Progenitor cell of endocrine pancreas (in vitro differentiated cells): ENCODE results near the gene COX20. TPM values are rescaled to one million over a fixed set of nuclear protein-coding genes. Genes with fewer than 3 reads are reported as not detected.
A peak's percentile ranks its signal among the peaks of the same experiment; 100 is the strongest.

Experiments
- DNase-seq: peaks from one replicate; pipeline ENCODE4 v3.0.0; 2021; ENCODE audit warnings: low spot score; ENCODE audit not compliant: unreplicated experiment
- H3K27ac Mint-ChIP-seq: 2 replicates; pipeline ENCODE4 v1.8.0; 2021; ENCODE audit warnings: mild to moderate bottlenecking, moderate library complexity, mixed read lengths
- H3K27me3 Mint-ChIP-seq: 2 replicates; pipeline ENCODE4 v1.8.0; 2021; ENCODE audit warnings: mixed read lengths
- H3K36me3 Mint-ChIP-seq: 2 replicates; pipeline ENCODE4 v1.8.0; 2022; ENCODE audit warnings: mixed read lengths; ENCODE audit not compliant: insufficient read depth
- H3K4me1 Mint-ChIP-seq: 2 replicates; pipeline ENCODE4 v1.8.0; 2021; ENCODE audit warnings: low read depth, mixed read lengths
- H3K4me3 Mint-ChIP-seq: 2 replicates; pipeline ENCODE4 v1.8.0; 2021; ENCODE audit warnings: low read depth, mild to moderate bottlenecking, moderate library complexity, mixed read lengths
- H3K9me3 Mint-ChIP-seq: 2 replicates; pipeline ENCODE4 v1.8.0; 2021; ENCODE audit warnings: low read depth, mixed read lengths
- CTCF ChIP-seq: fragments of 200-600 bp; sonication (generic); IDR thresholded peaks from one replicate; pipeline ENCODE4 v1.5.0; 2021; ENCODE audit warnings: antibody characterized with exemption, mild to moderate bottlenecking; ENCODE audit not compliant: unreplicated experiment
- total RNA-seq: library from RNA; stranded (reverse); gene quantifications from 2 replicates; pipeline ENCODE4 v1.2.1, GENCODE V29; 2021

The COX20 gene
- total RNA-seq, 1 donor from 2014 or later = 31.8 TPM

GRCh38 chr1:244854166-244854565, 18.7 kb downstream of the COX20 start:
- Mint-ChIP-seq H3K9me3 (no peaks in the 10 kb centered on the region), H3K27ac (no peak overlapping the region), H3K4me1 (peaks cover 12% of the 10 kb centered on the region), H3K36me3 (peaks cover 60% of the 10 kb centered on the region), H3K27me3 (no peaks in the 10 kb centered on the region), H3K4me3 (no peak overlapping the region)
- TF ChIP-seq CTCF = no peak
- no peak for DNase-seq

- TF ChIP-seq CTCF = no peak
- peaks cover 58% of the 10 kb centered on the region for H3K36me3 Mint-ChIP-seq
- H3K4me3 Mint-ChIP-seq = no peak overlapping the region
- H3K9me3 Mint-ChIP-seq = no peaks in the 10 kb centered on the region
- H3K27me3 Mint-ChIP-seq = no peaks in the 10 kb centered on the region
- H3K27ac Mint-ChIP-seq = peak overlapping the region; percentile 25
- DNase-seq = no peak
- peaks cover 7% of the 10 kb centered on the region for H3K4me1 Mint-ChIP-seq
These were observed 19.6 kb downstream of the COX20 start for GRCh38 chr1:244854865-244855578.

GRCh38 chr1:244857761-244858160, 22.3 kb downstream of the COX20 start:
- DNase-seq = no peak
- no peaks in the 10 kb centered on the region for H3K9me3 Mint-ChIP-seq
- no peak for TF ChIP-seq CTCF
- H3K27me3 Mint-ChIP-seq = no peaks in the 10 kb centered on the region
- H3K27ac Mint-ChIP-seq = no peak overlapping the region
- peaks cover 25% of the 10 kb centered on the region for H3K4me1 Mint-ChIP-seq
- H3K36me3 Mint-ChIP-seq = peaks cover 59% of the 10 kb centered on the region
- H3K4me3 Mint-ChIP-seq = no peak overlapping the region

- H3K9me3 Mint-ChIP-seq = no peaks in the 10 kb centered on the region
- H3K27me3 Mint-ChIP-seq = no peaks in the 10 kb centered on the region
- H3K27ac Mint-ChIP-seq = peak overlapping the region; percentile 11
- peaks cover 59% of the 10 kb centered on the region for H3K36me3 Mint-ChIP-seq
- no peak overlapping the region for H3K4me3 Mint-ChIP-seq
- no peak for DNase-seq
- TF ChIP-seq CTCF = no peak
- peaks cover 25% of the 10 kb centered on the region for H3K4me1 Mint-ChIP-seq
These were observed 22.9 kb downstream of the COX20 start for GRCh38 chr1:244858357-244858756.

- no peaks in the 10 kb centered on the region for H3K9me3 Mint-ChIP-seq
- no peaks in the 10 kb centered on the region for H3K27me3 Mint-ChIP-seq
- no peak for DNase-seq
- H3K4me3 Mint-ChIP-seq = peak overlapping the region; percentile 86
- TF ChIP-seq CTCF = no peak
- H3K36me3 Mint-ChIP-seq = peaks cover 50% of the 10 kb centered on the region
- peaks cover 28% of the 10 kb centered on the region for H3K4me1 Mint-ChIP-seq
- peak overlapping the region; percentile 59 for H3K27ac Mint-ChIP-seq
These were observed 24.6 kb downstream of the COX20 start for GRCh38 chr1:244860078-244860477.
